ENCODE data around the gene SEMA4B.
"Not testable (repeated sequence)": the region's sequence is repeated elsewhere in the genome, so short reads cannot be mapped to it uniquely, and the experiment has no call there.

The SEMA4B gene

DNA sequence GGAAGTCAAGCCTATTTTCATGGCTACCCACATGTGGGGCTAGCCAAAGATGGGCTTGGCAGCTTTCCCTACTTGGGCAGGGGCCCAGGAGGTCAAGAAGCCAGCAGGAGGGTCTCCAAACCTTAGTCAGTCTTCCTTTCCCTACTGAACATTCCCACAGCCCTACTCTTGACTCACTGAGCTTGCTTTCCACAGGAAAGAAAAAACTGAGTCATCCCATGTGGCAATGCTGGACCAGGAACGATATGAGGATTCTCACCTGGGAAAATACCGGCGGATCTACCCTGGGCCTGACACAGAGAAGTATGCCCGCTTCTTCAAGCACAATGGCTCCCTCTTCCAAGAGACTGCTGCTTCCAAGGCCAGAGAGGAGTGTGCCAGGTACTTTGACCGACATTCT is 60.7 kb downstream of the SEMA4B start:
- FAIRE-seq, result no peak

DNA sequence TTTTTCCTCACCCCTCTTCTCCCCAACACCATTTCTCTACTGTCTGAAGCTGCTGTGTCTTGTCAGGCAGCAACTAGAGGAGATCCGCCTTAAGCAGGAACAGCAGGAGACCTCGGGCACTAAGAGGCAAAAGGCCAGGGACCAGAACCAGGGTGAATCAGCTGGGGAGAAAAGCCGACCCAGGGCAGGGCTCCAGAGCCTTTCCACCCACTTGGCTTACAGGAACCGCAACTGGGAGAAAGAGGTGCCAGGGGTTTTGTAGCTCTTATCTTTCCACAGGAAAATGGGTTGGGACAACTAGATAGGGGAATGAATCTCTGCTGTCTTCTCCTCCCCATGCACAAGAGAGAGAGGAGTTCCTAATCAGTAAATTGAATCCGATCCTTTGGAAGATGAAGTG is 61.3 kb downstream of the SEMA4B start:
- no peak for FAIRE-seq

GRCh38 chr15:90264671-90265070 is 63.5 kb downstream of the SEMA4B start:
- FAIRE-seq, result no peak

GRCh38 chr15:90265271-90266060 is 64.3 kb downstream of the SEMA4B start, which contains the start of gene NGRN:
NGRN (plus strand) TSS chr15:90265672; CDS start chr15:90265713, 41 bp downstream.
- no peak for FAIRE-seq

- no peak for FAIRE-seq
Observed at GRCh38 chr15:90266061-90266431, 64.9 kb downstream of the SEMA4B start.

GRCh38 chr15:90266485-90266884 is 65.4 kb downstream of the SEMA4B start:
- no peak for FAIRE-seq

DNA sequence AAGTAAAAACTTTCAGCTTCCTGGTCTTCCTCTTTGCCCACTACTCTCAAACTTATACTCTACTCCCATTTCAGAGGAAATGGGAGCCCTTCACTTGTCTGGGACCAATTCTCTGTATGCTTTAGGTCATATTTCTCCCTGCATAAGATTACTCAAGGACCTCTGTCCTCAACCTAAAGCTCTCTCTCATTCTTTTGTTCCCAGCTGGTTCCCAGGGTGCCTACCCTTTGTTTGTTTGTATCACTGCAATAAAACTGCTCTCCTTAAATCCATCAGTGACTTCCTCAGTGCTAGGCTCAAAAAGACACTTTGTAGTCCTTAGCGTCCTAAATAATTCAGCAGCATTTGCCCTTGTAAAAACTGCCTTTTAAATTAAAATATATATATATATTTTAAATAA is 67.3 kb downstream of the SEMA4B start:
- no peak for FAIRE-seq

- no peak for FAIRE-seq
Observed at GRCh38 chr15:90270502-90271150, 69.5 kb downstream of the SEMA4B start.

DNA sequence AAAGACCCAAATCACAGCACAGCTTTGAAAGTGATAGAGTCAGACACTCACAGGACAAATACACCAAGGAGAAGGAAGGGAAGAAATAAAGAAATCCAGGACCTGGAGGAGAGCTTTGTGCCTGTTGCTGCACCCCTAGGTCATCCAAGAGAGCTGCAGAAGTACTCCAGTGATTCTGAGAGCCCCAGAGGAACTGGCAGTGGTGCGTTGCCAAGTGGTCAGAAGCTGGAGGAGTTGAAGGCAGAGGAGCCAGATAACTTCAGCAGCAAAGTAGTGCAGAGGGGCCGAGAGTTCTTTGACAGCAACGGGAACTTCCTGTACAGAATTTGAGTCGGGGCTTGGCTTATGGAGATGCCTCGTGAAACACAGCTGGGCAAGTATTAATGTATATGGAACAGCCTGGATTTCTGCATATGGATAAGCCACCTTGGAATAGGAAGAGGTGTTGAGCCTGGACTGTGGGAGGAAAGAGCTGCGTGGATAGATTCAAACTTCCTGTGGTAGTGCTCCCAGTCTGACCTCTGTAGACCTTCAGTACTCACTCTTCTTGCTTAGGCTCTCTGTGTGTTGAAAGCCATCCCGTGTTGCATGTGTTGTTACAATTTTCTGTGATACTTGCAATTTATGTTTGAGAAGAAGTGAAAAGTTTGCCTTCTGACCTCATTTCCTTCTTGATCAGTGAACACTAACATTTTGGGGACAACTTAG is 70.5 kb downstream of the SEMA4B start:
- FAIRE-seq, result no peak

DNA sequence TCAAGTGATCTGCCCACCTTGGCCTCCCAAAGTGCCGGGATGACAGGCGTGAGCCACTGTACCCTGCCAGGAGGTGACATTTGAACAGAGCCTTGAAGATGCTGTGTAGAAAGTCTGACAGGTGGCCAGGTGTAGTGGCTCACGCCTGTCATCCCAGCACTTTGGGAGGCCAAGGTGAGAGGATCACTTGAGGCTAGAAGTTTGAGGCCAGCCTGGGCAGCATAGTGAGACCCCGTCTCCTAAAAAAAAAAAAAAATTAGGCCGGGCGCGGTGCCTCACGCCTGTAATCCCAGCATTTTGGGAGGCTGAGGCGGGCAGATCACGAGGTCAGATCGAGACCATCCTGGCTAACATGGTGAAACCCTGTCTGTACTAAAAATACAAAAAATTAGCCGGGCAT is 77.3 kb downstream of the SEMA4B start:
- not testable (repeated sequence) for FAIRE-seq
